Measurements from ENCODE around the gene PEF1. TPM values are rescaled to one million over a fixed set of nuclear protein-coding genes. Genes with fewer than 3 reads are reported as not detected.

PEF1 gene
- total and polyA plus RNA-seq, 2 donors (not counting 1 experiment from before 2014, with no cell fraction given): 36.7 to 49.4 TPM

DNA sequence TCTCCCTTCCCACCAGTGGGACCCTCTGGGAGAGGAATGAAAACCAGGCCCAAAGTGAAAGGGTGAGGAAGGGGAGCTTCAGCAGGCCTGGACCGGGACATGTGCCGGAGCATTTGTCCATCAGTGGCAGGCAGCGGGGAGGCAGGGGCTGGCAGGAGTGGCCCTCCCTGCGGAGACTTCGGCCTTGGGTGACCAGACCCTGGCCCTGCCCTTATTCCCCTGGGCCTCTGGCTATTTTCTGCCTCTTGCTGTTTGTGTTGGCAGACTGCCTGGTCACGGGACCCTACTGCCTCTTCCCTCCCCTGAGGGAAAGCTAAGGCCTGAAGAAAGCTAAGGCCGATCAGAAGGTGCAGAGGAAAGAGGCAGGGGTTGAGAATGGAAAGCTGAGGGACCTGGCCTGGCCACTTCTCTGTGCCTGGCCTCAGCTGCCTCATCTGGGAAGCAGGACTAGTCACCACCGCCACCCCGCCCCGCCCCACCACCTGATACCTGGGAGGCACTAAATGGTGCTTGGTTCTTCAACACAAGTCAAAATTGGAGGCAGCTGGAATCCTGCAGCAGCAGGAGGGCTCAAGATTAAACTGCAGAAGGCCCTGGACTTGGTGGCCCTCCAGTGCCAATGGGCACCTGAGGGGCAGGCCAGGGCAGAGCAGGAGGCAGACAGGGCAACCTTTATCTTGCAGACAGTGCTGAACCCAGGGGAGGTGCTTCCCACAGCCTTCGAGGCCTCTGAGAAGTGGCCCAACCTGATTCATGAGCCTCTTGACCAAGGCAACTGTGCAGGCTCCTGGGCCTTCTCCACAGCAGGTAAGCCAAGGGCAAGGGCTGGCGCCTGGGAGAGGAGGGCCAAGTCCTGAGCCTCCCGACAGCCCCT is 60.4 kb downstream of the PEF1 start:
- peaks cover 9% of the 10 kb centered on the region for H3K4me1 Mint-ChIP-seq
- Histone ChIP-seq H3K27ac (ENCODE audit: low read length in 2 of 2) (no peak overlapping the region), H3K36me3 (replicated peaks in 1 of 2; ENCODE audit: control extremely low read depth in 1 of 2, control insufficient read depth in 1 of 2, extremely low read depth in 1 of 2, insufficient read depth in 2 of 2, low read length in 1 of 2) (no peaks in the 10 kb centered on the region), H3K9me3 (ENCODE audit: control extremely low read depth in 1 of 3, control insufficient read depth in 2 of 3, insufficient read depth in 1 of 3, low read length in 2 of 3) (no peaks in the 10 kb centered on the region), H3K9ac (ENCODE audit: low read length) (no peak overlapping the region), H2AFZ (ENCODE audit: insufficient read depth, low read depth, low read length, poor library complexity, severe bottlenecking) (no peak overlapping the region), H3K79me2 (ENCODE audit: control insufficient read depth, insufficient read depth, low read length) (no peaks in the 10 kb centered on the region), H4K20me1 (ENCODE audit: control insufficient read depth, insufficient read depth, low read length, poor library complexity, severe bottlenecking) (no peaks in the 10 kb centered on the region), H3K4me2 (replicated peaks; ENCODE audit: low read depth, low read length, poor library complexity, severe bottlenecking) (no peak overlapping the region), H3K4me1 (ENCODE audit: control insufficient read depth in 2 of 2, insufficient read depth in 2 of 2, low read length in 2 of 2) (peaks cover 0 to 4% of the 10 kb centered on the region in 2 donors), H3K27me3 (replicated peaks in 1 of 4; ENCODE audit: control extremely low read depth in 1 of 4, control insufficient read depth in 3 of 4, insufficient read depth in 4 of 4, low read length in 3 of 4) (peaks cover 0 to 16% (median 1%) of the 10 kb centered on the region in 4 experiments), H3K4me3 (ENCODE audit: control extremely low read depth in 1 of 5, extremely low read depth in 1 of 5, insufficient read depth in 1 of 5, low read depth in 2 of 5, low read length in 4 of 5) (no peak overlapping the region)
- intact Hi-C loops (cut with micrococcal nuclease): no loop called here
- H3K27me3 Mint-ChIP-seq: peaks cover 12% of the 10 kb centered on the region
- 89% methylated on average over 11 of the region's 13 CpGs for WGBS (ENCODE audit: insufficient coverage)
- no peak for ATAC-seq (ENCODE audit: low read depth)
- no peak overlapping the region for H3K27ac Mint-ChIP-seq
- POLR2A ChIA-PET: no interaction called here
- CTCF ChIA-PET: interaction anchor here (0.6 kb wide), 1 partner anchor 380 kb away, joined by 3 read pairs; no protein-coding TSS in a partner anchor
- H3K4me3 Mint-ChIP-seq: no peak overlapping the region
- DNase-seq: no peak
- no peaks in the 10 kb centered on the region for H3K9me3 Mint-ChIP-seq (ENCODE audit: insufficient read depth)
- TF ChIP-seq EZH2 (IDR thresholded peaks at IDR 0.05; ENCODE audit: borderline replicate concordance, insufficient read depth, low read depth, low read length, poor library complexity, severe bottlenecking): no peak
- TF ChIP-seq, protein P1, sequence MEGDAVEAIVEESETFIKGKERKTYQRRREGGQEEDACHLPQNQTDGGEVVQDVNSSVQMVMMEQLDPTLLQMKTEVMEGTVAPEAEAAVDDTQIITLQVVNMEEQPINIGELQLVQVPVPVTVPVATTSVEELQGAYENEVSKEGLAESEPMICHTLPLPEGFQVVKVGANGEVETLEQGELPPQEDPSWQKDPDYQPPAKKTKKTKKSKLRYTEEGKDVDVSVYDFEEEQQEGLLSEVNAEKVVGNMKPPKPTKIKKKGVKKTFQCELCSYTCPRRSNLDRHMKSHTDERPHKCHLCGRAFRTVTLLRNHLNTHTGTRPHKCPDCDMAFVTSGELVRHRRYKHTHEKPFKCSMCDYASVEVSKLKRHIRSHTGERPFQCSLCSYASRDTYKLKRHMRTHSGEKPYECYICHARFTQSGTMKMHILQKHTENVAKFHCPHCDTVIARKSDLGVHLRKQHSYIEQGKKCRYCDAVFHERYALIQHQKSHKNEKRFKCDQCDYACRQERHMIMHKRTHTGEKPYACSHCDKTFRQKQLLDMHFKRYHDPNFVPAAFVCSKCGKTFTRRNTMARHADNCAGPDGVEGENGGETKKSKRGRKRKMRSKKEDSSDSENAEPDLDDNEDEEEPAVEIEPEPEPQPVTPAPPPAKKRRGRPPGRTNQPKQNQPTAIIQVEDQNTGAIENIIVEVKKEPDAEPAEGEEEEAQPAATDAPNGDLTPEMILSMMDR (IDR thresholded peaks at IDR 0.05): no peak
